Measurements from ENCODE around the gene NFIA.

Gene NFIA

GRCh38 chr1:61337441-61337951 lies 255.1 kb downstream of the NFIA start:
- Mint-ChIP-seq H3K4me1 (ENCODE audit: low read depth) (peaks cover 4% of the 10 kb centered on the region), H3K36me3 (ENCODE audit: low read depth) (no peaks in the 10 kb centered on the region), H3K27me3 (no peaks in the 10 kb centered on the region), H3K27ac (peak overlapping the region; percentile 42), H3K4me3 (no peak overlapping the region), H3K9me3 (no peaks in the 10 kb centered on the region)

DNA sequence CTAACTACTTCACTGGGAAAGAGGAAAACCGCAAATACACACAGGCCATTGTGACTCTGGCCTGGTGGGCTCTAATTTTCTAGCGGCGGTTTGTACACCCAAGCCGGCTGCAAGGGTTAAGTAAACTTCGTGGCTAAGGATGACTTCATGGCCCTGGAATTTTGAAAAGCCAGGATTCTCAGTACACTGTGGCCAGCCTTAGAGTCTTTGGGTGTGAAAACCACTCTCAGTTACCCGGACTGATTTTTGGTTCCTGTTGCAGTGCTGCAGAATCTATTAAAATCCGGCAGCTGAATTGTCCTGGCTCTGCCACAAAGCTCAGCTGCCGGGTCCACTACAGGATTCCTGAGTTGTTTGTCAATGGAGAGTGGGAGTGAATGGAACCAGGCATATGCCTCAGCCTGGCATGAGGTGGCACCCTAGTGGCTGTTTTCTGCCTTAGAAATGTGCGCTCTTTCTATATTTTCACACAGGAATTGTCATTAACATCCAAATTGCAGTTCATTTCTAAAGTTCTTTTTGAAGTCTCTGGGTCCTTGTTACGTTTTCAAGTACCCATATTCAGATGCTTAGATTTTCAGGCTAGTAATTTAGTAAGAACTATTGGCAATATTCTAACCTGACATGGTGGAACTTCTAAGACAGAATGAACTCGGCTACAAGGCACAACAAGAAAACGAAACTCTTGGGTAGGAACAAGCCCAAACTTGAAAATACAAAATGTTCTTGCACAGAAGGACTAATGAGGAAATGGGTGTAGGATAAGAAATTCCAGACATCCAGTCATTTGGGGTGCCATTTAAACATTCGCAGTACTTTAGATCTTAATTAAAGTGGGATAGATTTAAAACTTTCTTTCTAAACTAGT lies 255.9 kb downstream of the NFIA start:
- no peak overlapping the region for H3K27ac Mint-ChIP-seq
- no peaks in the 10 kb centered on the region for H3K27me3 Mint-ChIP-seq
- no peaks in the 10 kb centered on the region for H3K36me3 Mint-ChIP-seq (ENCODE audit: low read depth)
- H3K4me3 Mint-ChIP-seq, result no peak overlapping the region
- H3K9me3 Mint-ChIP-seq, result no peaks in the 10 kb centered on the region
- no peaks in the 10 kb centered on the region for H3K4me1 Mint-ChIP-seq (ENCODE audit: low read depth)

DNA sequence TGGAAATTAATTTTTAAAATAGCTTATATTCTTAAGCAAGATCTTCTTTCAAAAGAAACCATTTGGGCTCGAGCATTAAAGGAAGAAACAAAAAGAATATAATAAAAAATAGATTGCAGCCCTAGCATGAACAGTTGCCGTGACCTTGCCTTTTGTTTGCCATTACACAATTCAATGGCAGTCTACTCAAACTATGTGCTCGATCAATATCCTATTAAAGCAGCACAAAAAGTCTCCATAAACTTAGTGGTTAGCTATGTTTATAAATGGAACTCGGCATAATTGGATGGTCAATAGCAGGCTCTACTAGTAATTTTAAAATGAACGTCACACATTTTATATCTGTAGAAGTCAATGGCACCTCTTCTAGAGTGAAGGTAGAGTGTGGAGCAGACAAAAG lies 256.5 kb downstream of the NFIA start:
- Mint-ChIP-seq H3K9me3 (no peaks in the 10 kb centered on the region), H3K27me3 (no peaks in the 10 kb centered on the region), H3K27ac (no peak overlapping the region), H3K36me3 (ENCODE audit: low read depth) (no peaks in the 10 kb centered on the region), H3K4me3 (no peak overlapping the region), H3K4me1 (ENCODE audit: low read depth) (no peaks in the 10 kb centered on the region)

- Mint-ChIP-seq H3K27me3 (no peaks in the 10 kb centered on the region), H3K9me3 (no peaks in the 10 kb centered on the region)
These were observed 259.1 kb downstream of the NFIA start for GRCh38 chr1:61341426-61341825.

DNA sequence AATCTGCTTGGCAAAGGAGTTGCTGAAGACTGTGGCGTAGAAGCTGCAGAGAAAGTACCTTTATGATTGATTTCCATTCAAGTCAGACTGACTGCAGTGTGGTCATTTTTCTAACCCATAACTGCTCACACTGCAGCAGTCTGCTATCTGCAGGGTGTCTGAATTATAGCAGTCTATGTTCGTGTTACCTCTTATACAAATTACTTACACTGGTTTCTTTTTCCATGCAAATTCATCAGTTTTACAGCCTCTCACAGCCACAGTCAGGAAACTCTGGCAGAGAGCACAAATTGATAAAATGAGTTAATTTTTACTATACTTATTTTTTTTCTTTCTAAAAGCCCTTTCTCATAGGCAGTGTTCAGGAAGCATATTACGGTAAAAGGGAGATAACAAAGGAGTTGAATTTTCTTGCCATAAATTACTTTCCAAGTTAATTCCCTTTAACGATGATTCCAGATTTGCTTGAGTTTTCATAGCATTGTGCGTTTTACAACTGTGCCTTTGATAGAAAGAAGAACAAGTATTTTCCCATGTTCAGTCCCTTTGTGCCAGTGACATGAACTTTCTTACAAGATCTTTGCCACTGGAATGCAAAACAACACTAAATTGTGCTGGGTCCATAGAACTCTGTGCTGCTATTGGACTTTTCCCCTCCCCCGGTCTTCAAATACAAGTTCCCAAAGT lies 261.5 kb downstream of the NFIA start:
- no peaks in the 10 kb centered on the region for H3K36me3 Mint-ChIP-seq (ENCODE audit: low read depth)
- H3K4me3 Mint-ChIP-seq, result no peak overlapping the region
- no peaks in the 10 kb centered on the region for H3K9me3 Mint-ChIP-seq
- no peaks in the 10 kb centered on the region for H3K4me1 Mint-ChIP-seq (ENCODE audit: low read depth)
- no peak overlapping the region for H3K27ac Mint-ChIP-seq
- H3K27me3 Mint-ChIP-seq, result no peaks in the 10 kb centered on the region

More at GRCh38 chr1:61341426-61341825, 259.1 kb downstream of the NFIA start:
- Mint-ChIP-seq H3K27ac (no peak overlapping the region), H3K4me1 (ENCODE audit: low read depth) (no peaks in the 10 kb centered on the region), H3K36me3 (ENCODE audit: low read depth) (no peaks in the 10 kb centered on the region), H3K4me3 (no peak overlapping the region)

DNA sequence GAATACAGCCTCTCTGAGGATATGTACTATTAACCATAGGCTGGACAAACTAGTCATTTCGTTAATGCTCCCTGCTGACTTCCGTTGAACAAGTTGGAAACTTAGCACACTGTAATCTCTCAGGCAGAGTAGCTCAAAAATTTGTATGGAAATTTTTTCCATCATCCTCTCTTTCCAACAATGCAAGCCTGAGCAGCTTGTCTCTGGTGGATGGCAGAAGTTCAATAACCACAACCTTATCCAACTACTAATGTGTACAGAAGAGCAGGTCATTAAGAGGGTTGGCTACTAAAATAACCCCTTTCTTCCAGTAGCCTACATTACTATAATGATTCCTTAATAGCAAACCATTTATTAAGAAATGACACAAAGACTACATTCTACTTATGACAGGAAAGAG lies 262.3 kb downstream of the NFIA start:
- H3K9me3 Mint-ChIP-seq, result no peaks in the 10 kb centered on the region
- no peak overlapping the region for H3K4me3 Mint-ChIP-seq

GRCh38 chr1:61348025-61348665 lies 265.8 kb downstream of the NFIA start:
- H3K27ac Mint-ChIP-seq, result no peak overlapping the region
- H3K27me3 Mint-ChIP-seq, result no peaks in the 10 kb centered on the region
- H3K36me3 Mint-ChIP-seq (ENCODE audit: low read depth), result no peaks in the 10 kb centered on the region
- no peak overlapping the region for H3K4me3 Mint-ChIP-seq
- H3K9me3 Mint-ChIP-seq, result no peaks in the 10 kb centered on the region
- no peaks in the 10 kb centered on the region for H3K4me1 Mint-ChIP-seq (ENCODE audit: low read depth)

More for the DNA sequence above, 262.3 kb downstream of the NFIA start:
- Mint-ChIP-seq H3K27ac (no peak overlapping the region), H3K27me3 (no peaks in the 10 kb centered on the region), H3K4me1 (ENCODE audit: low read depth) (no peaks in the 10 kb centered on the region), H3K36me3 (ENCODE audit: low read depth) (no peaks in the 10 kb centered on the region)

GRCh38 chr1:61352845-61353435 lies 270.6 kb downstream of the NFIA start:
- Mint-ChIP-seq H3K9me3 (no peaks in the 10 kb centered on the region), H3K27me3 (no peaks in the 10 kb centered on the region), H3K27ac (no peak overlapping the region), H3K4me1 (ENCODE audit: low read depth) (no peaks in the 10 kb centered on the region), H3K4me3 (no peak overlapping the region), H3K36me3 (ENCODE audit: low read depth) (no peaks in the 10 kb centered on the region)

GRCh38 chr1:61353797-61354406 lies 271.5 kb downstream of the NFIA start:
- H3K36me3 Mint-ChIP-seq (ENCODE audit: low read depth), result no peaks in the 10 kb centered on the region
- no peak overlapping the region for H3K4me3 Mint-ChIP-seq
- no peaks in the 10 kb centered on the region for H3K4me1 Mint-ChIP-seq (ENCODE audit: low read depth)
- no peak overlapping the region for H3K27ac Mint-ChIP-seq
- H3K9me3 Mint-ChIP-seq, result no peaks in the 10 kb centered on the region
- H3K27me3 Mint-ChIP-seq, result no peaks in the 10 kb centered on the region

- H3K36me3 Mint-ChIP-seq (ENCODE audit: low read depth), result no peaks in the 10 kb centered on the region
- H3K9me3 Mint-ChIP-seq, result no peaks in the 10 kb centered on the region
- no peaks in the 10 kb centered on the region for H3K4me1 Mint-ChIP-seq (ENCODE audit: low read depth)
- H3K27me3 Mint-ChIP-seq, result no peaks in the 10 kb centered on the region
- no peak overlapping the region for H3K27ac Mint-ChIP-seq
- no peak overlapping the region for H3K4me3 Mint-ChIP-seq
These were observed 273.7 kb downstream of the NFIA start for GRCh38 chr1:61356016-61356415.

DNA sequence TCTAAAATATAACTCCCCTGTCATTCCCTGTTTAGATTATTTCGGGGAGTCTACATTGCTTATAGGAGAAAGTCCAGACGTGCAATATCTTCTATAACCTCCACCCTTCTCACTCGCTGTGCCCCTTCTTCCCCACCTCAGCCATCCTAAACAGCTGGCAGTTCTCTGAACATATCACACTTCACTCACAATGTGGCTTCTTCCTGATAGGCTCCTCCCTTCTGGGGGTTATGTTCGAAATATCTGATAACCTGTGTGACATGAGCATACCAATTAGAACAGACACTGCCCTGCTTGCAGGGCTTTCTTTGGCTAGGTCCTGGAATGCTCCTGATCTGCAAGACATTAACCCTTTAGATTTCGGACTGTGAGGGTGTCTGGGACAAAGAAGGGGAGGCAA lies 274.6 kb downstream of the NFIA start:
- Mint-ChIP-seq H3K4me1 (ENCODE audit: low read depth) (no peaks in the 10 kb centered on the region), H3K36me3 (ENCODE audit: low read depth) (no peaks in the 10 kb centered on the region), H3K27me3 (no peaks in the 10 kb centered on the region)

GRCh38 chr1:61357539-61357938 lies 275.2 kb downstream of the NFIA start:
- Mint-ChIP-seq H3K27ac (no peak overlapping the region), H3K27me3 (no peaks in the 10 kb centered on the region), H3K4me3 (no peak overlapping the region), H3K4me1 (ENCODE audit: low read depth) (no peaks in the 10 kb centered on the region), H3K9me3 (no peaks in the 10 kb centered on the region), H3K36me3 (ENCODE audit: low read depth) (no peaks in the 10 kb centered on the region)

More for the DNA sequence above, 274.6 kb downstream of the NFIA start:
- H3K27ac Mint-ChIP-seq, result no peak overlapping the region
- H3K4me3 Mint-ChIP-seq, result no peak overlapping the region
- H3K9me3 Mint-ChIP-seq, result no peaks in the 10 kb centered on the region

GRCh38 chr1:61358770-61359455 lies 276.6 kb downstream of the NFIA start:
- H3K36me3 Mint-ChIP-seq (ENCODE audit: low read depth), result no peaks in the 10 kb centered on the region
- no peaks in the 10 kb centered on the region for H3K9me3 Mint-ChIP-seq
- no peaks in the 10 kb centered on the region for H3K4me1 Mint-ChIP-seq (ENCODE audit: low read depth)
- H3K27ac Mint-ChIP-seq, result no peak overlapping the region
- no peaks in the 10 kb centered on the region for H3K27me3 Mint-ChIP-seq
- no peak overlapping the region for H3K4me3 Mint-ChIP-seq

DNA sequence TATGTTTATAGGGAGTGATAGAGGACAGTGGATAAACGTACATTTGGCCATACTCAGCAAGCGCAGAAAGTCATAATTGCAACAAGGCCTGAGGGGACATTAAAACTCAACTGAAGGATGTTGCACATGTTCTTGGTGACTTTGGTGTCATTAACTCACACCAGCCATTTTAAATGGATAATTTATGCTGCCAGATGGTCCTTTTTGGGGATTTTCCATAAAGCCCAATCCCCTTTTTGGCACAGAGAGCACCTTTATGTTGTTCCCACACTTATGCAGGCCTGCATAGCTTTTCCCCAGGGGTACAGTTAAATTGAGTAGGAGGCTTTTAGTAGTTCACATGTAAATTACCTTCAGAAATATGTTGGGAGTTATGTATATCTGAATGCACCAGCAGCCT lies 279.6 kb downstream of the NFIA start:
- Mint-ChIP-seq H3K4me3 (no peak overlapping the region), H3K9me3 (no peaks in the 10 kb centered on the region), H3K36me3 (ENCODE audit: low read depth) (no peaks in the 10 kb centered on the region), H3K27me3 (no peaks in the 10 kb centered on the region), H3K4me1 (ENCODE audit: low read depth) (no peaks in the 10 kb centered on the region), H3K27ac (no peak overlapping the region)

Measured in stimulated activated naive CD8-positive, alpha-beta T cell treated with anti-CD3 and anti-CD28 coated beads, Interleukin-15, Interleukin-2, amounts not matched to agents 100 ng/mL and 50 ng/mL, for 24 hours (primary cell).